IMR-90 (cell line): ENCODE measurements around the gene LTBP4. TPM values are rescaled to one million over a fixed set of nuclear protein-coding genes. Genes with fewer than 3 reads are reported as not detected.

Experiments used
- ATAC-seq: fragments of 200-7000 bp; cut with Tn5 transposase; 2 replicates; pipeline ENCODE4 v1.9.1; 2020; ENCODE audit warnings: low read depth, mild to moderate bottlenecking, moderate library complexity
- BruUV-seq: library from RNA; stranded (reverse); fragments of 400-500 nt; replicated peaks from 2 replicates; lab custom pipeline; 2021; lab: Mats Ljungman, UMichigan
- CTCF ChIA-PET: fragments of 300-600 bp; formaldehyde crosslinking; extraction: SDS; loops from one replicate; lab custom pipeline; 2021; ENCODE audit warnings: antibody characterized with exemption; lab: Yijun Ruan, JAX
- POLR2A ChIA-PET: fragments of 300-600 bp; sonication (Branson Sonifier 250); formaldehyde crosslinking; loops from one replicate; lab custom pipeline; 2022; ENCODE audit warnings: antibody characterized with exemption; ENCODE audit not compliant: unreplicated experiment; lab: Charles Lee
- DNase-seq: peaks from one replicate; pipeline ENCODE4 v3.0.0; 2013
- H2AFZ ChIP-seq: replicated peaks from 2 replicates; pipeline ENCODE3; 2013; ENCODE audit warnings: low read length, mild to moderate bottlenecking; ENCODE audit not compliant: poor library complexity
- H2AK5ac ChIP-seq: 2 replicates; pipeline ENCODE4 v1.6.1; 2013; ENCODE audit warnings: low read depth, low read length, inconsistent platforms
- H2AK9ac ChIP-seq: replicated peaks from 2 replicates; pipeline ENCODE3; 2013; ENCODE audit warnings: mild to moderate bottlenecking, low read depth, low read length, moderate library complexity; ENCODE audit not compliant: poor library complexity
- H2BK120ac ChIP-seq: 2 replicates; pipeline ENCODE4 v1.6.1; 2013; ENCODE audit warnings: low read depth, low read length, inconsistent platforms
- H2BK15ac ChIP-seq: 3 replicates; pipeline ENCODE4 v1.6.1; 2013; ENCODE audit warnings: low read depth, low read length, inconsistent platforms
- H2BK20ac ChIP-seq: 2 replicates; pipeline ENCODE4 v1.6.1; 2013; ENCODE audit warnings: low read depth, mild to moderate bottlenecking, inconsistent platforms, low read length, moderate library complexity
- H2BK5ac ChIP-seq: 2 replicates; pipeline ENCODE4 v1.6.1; 2013; ENCODE audit warnings: mild to moderate bottlenecking, low read depth, low read length, inconsistent platforms; ENCODE audit not compliant: poor library complexity, severe bottlenecking
- H3K14ac ChIP-seq: replicated peaks from 2 replicates; pipeline ENCODE4 v1.6.1; 2013; ENCODE audit warnings: low read depth, low read length, inconsistent platforms
- H3K18ac ChIP-seq: 2 replicates; pipeline ENCODE4 v1.6.1; 2013; ENCODE audit warnings: low read depth, low read length, control low read depth
- H3K23ac ChIP-seq: 2 replicates; pipeline ENCODE4 v1.6.1; 2013; ENCODE audit warnings: low read depth, low read length, inconsistent platforms
- H3K27ac ChIP-seq: 2 replicates; pipeline ENCODE4 v1.5.1; 2013; ENCODE audit warnings: mild to moderate bottlenecking, control low read depth, low read length; ENCODE audit not compliant: insufficient read depth
- H3K27me3 ChIP-seq: 2 replicates; pipeline ENCODE4 v1.6.1; 2013; ENCODE audit warnings: low read length; ENCODE audit not compliant: control insufficient read depth, insufficient read depth
- H3K36me3 ChIP-seq: 2 replicates; pipeline ENCODE4 v1.6.1; 2013; ENCODE audit warnings: low read length, mixed read lengths; ENCODE audit not compliant: control insufficient read depth, insufficient read depth
- H3K4ac ChIP-seq: 2 replicates; pipeline ENCODE4 v1.6.1; 2013; ENCODE audit warnings: low read depth, low read length, inconsistent platforms
- H3K4me1 ChIP-seq: 2 replicates; pipeline ENCODE4 v1.6.1; 2013; ENCODE audit warnings: low read length, mixed read lengths; ENCODE audit not compliant: control insufficient read depth, insufficient read depth
- H3K4me2 ChIP-seq: 2 replicates; pipeline ENCODE4 v1.6.1; 2013; ENCODE audit warnings: low read depth, mild to moderate bottlenecking, control low read depth, low read length, moderate library complexity
- H3K4me3 ChIP-seq: 2 replicates; pipeline ENCODE4 v1.5.1; 2013; ENCODE audit warnings: low read depth, mild to moderate bottlenecking, control low read depth, low read length, moderate library complexity; ENCODE audit not compliant: insufficient read depth
- H3K56ac ChIP-seq: 2 replicates; pipeline ENCODE4 v1.6.1; 2013; ENCODE audit warnings: low read length, inconsistent platforms; ENCODE audit not compliant: insufficient read depth; ENCODE audit errors: extremely low read depth
- H3K79me1 ChIP-seq, 2 experiments: 2 replicates each; pipeline ENCODE4 v1.6.1; 2013; ENCODE audit warnings: low read length in 2 of 2, inconsistent platforms in 1 of 2, low read depth in 1 of 2
- H3K9ac ChIP-seq: 2 replicates; pipeline ENCODE4 v1.6.1; 2013; ENCODE audit warnings: low read depth, low read length, control low read depth
- H3K9me1 ChIP-seq: 2 replicates; pipeline ENCODE4 v1.6.1; 2013; ENCODE audit warnings: low read length, inconsistent platforms; ENCODE audit not compliant: insufficient read depth
- H3K9me3 ChIP-seq: 2 replicates; pipeline ENCODE4 v1.6.1; 2013; ENCODE audit warnings: low read length; ENCODE audit not compliant: control insufficient read depth, insufficient read depth
- H4K20me1 ChIP-seq: 2 replicates; pipeline ENCODE4 v1.6.1; 2013; ENCODE audit warnings: low read length, inconsistent platforms; ENCODE audit not compliant: insufficient read depth
- H4K5ac ChIP-seq: 2 replicates; pipeline ENCODE4 v1.6.1; 2013; ENCODE audit warnings: mild to moderate bottlenecking, low read depth, low read length, control low read depth
- H4K8ac ChIP-seq, 2 experiments: 2 replicates each; pipeline ENCODE4 v1.6.1; 2013; ENCODE audit warnings: low read depth in 2 of 2, low read length in 2 of 2, control low read depth in 1 of 2, inconsistent platforms in 1 of 2
- H4K91ac ChIP-seq: 2 replicates; pipeline ENCODE4 v1.6.1; 2013; ENCODE audit warnings: low read depth, low read length, inconsistent platforms; ENCODE audit not compliant: insufficient read depth
- BHLHE40 ChIP-seq: fragments of 150-350 bp; IDR thresholded peaks from 2 replicates; pipeline ENCODE4 v1.6.1; 2016; ENCODE audit warnings: mild to moderate bottlenecking, low read depth, low read length
- CHD1 ChIP-seq: IDR thresholded peaks from 2 replicates; pipeline ENCODE4 v1.6.1; 2012; ENCODE audit warnings: low read depth, low read length, improper control_type of control experiment
- FOS ChIP-seq: fragments of 150-350 bp; IDR thresholded peaks from 2 replicates; pipeline ENCODE4 v1.6.1; 2016; ENCODE audit warnings: low read depth, low read length
- MAZ ChIP-seq: IDR thresholded peaks from 2 replicates; pipeline ENCODE4 v1.6.1; 2012; ENCODE audit warnings: low read depth, mild to moderate bottlenecking, low read length, improper control_type of control experiment, moderate library complexity, borderline replicate concordance
- MXI1 ChIP-seq: IDR thresholded peaks from 2 replicates; pipeline ENCODE4 v1.6.1; 2012; ENCODE audit warnings: low read depth, mild to moderate bottlenecking, low read length, moderate library complexity, borderline replicate concordance
- POLR2A ChIP-seq: IDR thresholded peaks from 2 replicates; pipeline ENCODE4 v1.6.1; 2012; ENCODE audit warnings: mild to moderate bottlenecking, low read depth, low read length
- RAD21 ChIP-seq: IDR thresholded peaks from 2 replicates; pipeline ENCODE4 v1.6.1; 2012; ENCODE audit warnings: low read length, improper control_type of control experiment
- RCOR1 ChIP-seq: IDR thresholded peaks from 2 replicates; pipeline ENCODE4 v1.6.1; 2012; ENCODE audit warnings: mild to moderate bottlenecking, low read length, improper control_type of control experiment; ENCODE audit not compliant: insufficient replicate concordance
- RFX5 ChIP-seq: IDR thresholded peaks from 2 replicates; pipeline ENCODE4 v1.8.0; 2012; ENCODE audit warnings: low read depth, mild to moderate bottlenecking, low read length, moderate library complexity
- SMC3 ChIP-seq: fragments of 150-350 bp; IDR thresholded peaks from 2 replicates; pipeline ENCODE4 v1.6.1; 2016; ENCODE audit warnings: low read depth, mild to moderate bottlenecking, antibody characterized with exemption, low read length, moderate library complexity
- WGBS, 2 experiments: methylation state at CpG; one replicate each; pipeline versions ENCODE4 v1.1.5 to v1.1.7; 2013; ENCODE audit warnings: missing lambda C conversion rate in 2 of 2; ENCODE audit not compliant: insufficient read length in 1 of 2; ENCODE audit errors: extremely low coverage in 2 of 2; 5-methylcytosine and 5-hydroxymethylcytosine counted together
- dilution Hi-C: fragments of 300-500 bp; cut with HindIII; formaldehyde crosslinking; loops from one replicate; pipeline ENCODE4 v1.14.3; 2018; ENCODE audit warnings: low sequenced_read_pairs; ENCODE audit not compliant: unreplicated experiment
- in situ Hi-C: fragments of 300-500 bp; cut with MboI; formaldehyde crosslinking; loops from 3 replicates; pipeline ENCODE4 v1.14.3; 2019; ENCODE audit warnings: low sequenced_read_pairs, inconsistent platforms, mixed read lengths
- intact Hi-C: fragments of 100-400 bp; cut with micrococcal nuclease; formaldehyde crosslinking; loops from 2 replicates; pipeline ENCODE4 v1.10.0; 2022
- polyA plus RNA-seq, 3 experiments: library from polyadenylated mRNA; depleted of rRNA; stranded (reverse); fragments of >200 nt; gene quantifications; 2 replicates each; pipeline ENCODE4 v1.2.3, GENCODE V29; 2012; ENCODE audit warnings: low replicate concordance in 1 of 3
- total RNA-seq: library from RNA; depleted of rRNA; stranded (reverse); fragments of >200 nt; gene quantifications from 2 replicates; pipeline ENCODE4 v1.2.3, GENCODE V29; 2012
- TF ChIP-seq, protein P1 (sequence below): fragments of 150-350 bp; IDR thresholded peaks from 2 replicates; pipeline ENCODE4 v1.6.1; 2016; ENCODE audit warnings: low read depth, mild to moderate bottlenecking, low read length, moderate library complexity, borderline replicate concordance
- TF ChIP-seq, protein P2 (sequence below): conservative IDR thresholded peaks from 2 replicates; pipeline ENCODE4 v1.5.1; 2012; ENCODE audit warnings: mild to moderate bottlenecking, low read depth, low read length, improper control_type of control experiment
- TF ChIP-seq, protein P3 (sequence below): fragments of 150-350 bp; IDR thresholded peaks from 2 replicates; pipeline ENCODE4 v1.6.1; 2017; ENCODE audit warnings: mild to moderate bottlenecking, antibody characterized with exemption, low read length, low read depth

Gene LTBP4
- total and polyA plus RNA-seq, 2 of the 4 experiments (the other 2 are of a cell fraction), result 14.7 to 70.3 TPM

DNA sequence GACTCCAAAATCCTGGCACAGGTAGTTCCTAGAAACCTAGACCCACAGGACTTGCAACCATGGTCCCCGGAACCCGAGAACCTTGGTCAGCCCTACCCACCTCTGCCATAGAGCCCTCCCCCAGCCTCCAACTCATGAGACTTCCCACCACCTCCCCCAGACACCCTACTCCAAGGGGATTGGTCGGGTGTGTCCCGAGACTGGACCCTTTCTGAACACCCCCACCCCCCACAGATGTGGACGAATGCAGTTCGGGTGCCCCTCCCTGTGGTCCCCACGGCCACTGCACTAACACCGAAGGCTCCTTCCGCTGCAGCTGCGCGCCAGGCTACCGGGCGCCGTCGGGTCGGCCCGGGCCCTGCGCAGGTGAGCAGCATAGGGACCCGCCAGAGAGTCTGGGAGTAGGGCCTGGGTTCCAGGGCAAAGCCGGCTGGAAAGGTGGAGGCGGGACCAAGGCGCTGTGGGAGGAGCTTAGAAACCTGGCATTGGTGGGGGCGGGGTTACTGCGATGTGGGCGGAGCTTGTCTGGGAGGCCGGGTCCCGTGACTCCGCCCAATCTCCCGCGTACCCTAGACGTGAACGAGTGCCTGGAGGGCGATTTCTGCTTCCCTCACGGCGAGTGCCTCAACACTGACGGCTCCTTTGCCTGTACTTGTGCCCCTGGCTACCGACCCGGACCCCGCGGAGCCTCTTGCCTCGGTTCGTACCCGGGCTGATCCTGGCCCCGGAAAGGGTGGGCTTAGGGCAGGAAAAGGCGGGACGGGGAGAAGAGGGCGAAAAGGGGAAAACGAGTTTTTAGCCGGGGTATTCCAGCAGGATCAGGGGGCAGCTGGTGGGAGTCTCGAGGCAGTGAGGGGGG, 11.9 kb downstream of the LTBP4 start:
- peak overlapping the region; percentile 16; the same call in 1 of the 2 replicates for H4K91ac ChIP-seq
- H3K4me3 ChIP-seq, result peak overlapping the region; percentile 64; the same call in 1 of the 2 replicates
- dilution Hi-C loops (no loop called here), in situ Hi-C loops (no loop called here), intact Hi-C loops (no loop called here)
- 0 out of 2 replicates have a peak overlapping the region, but pooled peaks have one; percentile 3 for H3K14ac ChIP-seq
- H3K4me1 ChIP-seq, result peaks cover 12% of the 10 kb centered on the region; the same call in 1 of the 2 replicates
- H4K8ac ChIP-seq, result peak overlapping the region; percentile 63 to 71; a peak in 2 of 4 replicates
- peak overlapping the region; percentile 91 for H2AK5ac ChIP-seq
- H3K79me1 ChIP-seq, result peaks cover 4 to 20% of the 10 kb centered on the region in 2 experiments
- peak overlapping the region; percentile 30; the same call in 1 of the 2 replicates for H3K4ac ChIP-seq
- H4K20me1 ChIP-seq, result peaks cover 3% of the 10 kb centered on the region; the same call in 1 of the 2 replicates
- H3K56ac ChIP-seq, result no peak overlapping the region
- H3K27ac ChIP-seq, result peak overlapping the region; percentile 96
- H2AK9ac ChIP-seq, result peak overlapping the region; percentile 67
- H2BK15ac ChIP-seq, result no peak overlapping the region
- H2BK5ac ChIP-seq, result peak overlapping the region; percentile 87
- no peak overlapping the region for H2BK20ac ChIP-seq
- no peak overlapping the region; the same call in 1 of the 2 replicates for H4K5ac ChIP-seq
- DNase-seq (no peak), ATAC-seq (no peak)
- H2AFZ ChIP-seq, result peak overlapping the region; percentile 87
- 60% methylated on average over 17 of the region's 50 CpGs; no CpG with 5 or more reads in 1 of the 2 experiments for WGBS, 2 experiments
- peaks cover 12% of the 10 kb centered on the region for H3K9me1 ChIP-seq
- no TSS peak for BruUV-seq
- no peaks in the 10 kb centered on the region for H3K27me3 ChIP-seq
- H3K9ac ChIP-seq, result peak overlapping the region; percentile 89; the same call in 1 of the 2 replicates
- H3K36me3 ChIP-seq, result peaks cover 26% of the 10 kb centered on the region
- peak overlapping the region; percentile 32; the same call in 1 of the 2 replicates for H3K4me2 ChIP-seq
- ChIA-PET CTCF (interaction anchor here (1.0 kb wide), 2 partner anchors 11 to 22 kb away, joined by 3 read pairs; no protein-coding TSS in a partner anchor), POLR2A (no interaction called here)
- H3K18ac ChIP-seq, result no peak overlapping the region
- H2BK120ac ChIP-seq, result peak overlapping the region; percentile 48; the same call in 1 of the 2 replicates
- H3K23ac ChIP-seq, result no peak overlapping the region
- H3K9me3 ChIP-seq, result no peaks in the 10 kb centered on the region
- no peak for TF ChIP-seq RAD21
- TF ChIP-seq, protein P1, sequence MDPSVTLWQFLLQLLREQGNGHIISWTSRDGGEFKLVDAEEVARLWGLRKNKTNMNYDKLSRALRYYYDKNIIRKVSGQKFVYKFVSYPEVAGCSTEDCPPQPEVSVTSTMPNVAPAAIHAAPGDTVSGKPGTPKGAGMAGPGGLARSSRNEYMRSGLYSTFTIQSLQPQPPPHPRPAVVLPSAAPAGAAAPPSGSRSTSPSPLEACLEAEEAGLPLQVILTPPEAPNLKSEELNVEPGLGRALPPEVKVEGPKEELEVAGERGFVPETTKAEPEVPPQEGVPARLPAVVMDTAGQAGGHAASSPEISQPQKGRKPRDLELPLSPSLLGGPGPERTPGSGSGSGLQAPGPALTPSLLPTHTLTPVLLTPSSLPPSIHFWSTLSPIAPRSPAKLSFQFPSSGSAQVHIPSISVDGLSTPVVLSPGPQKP, result no peak
- TF ChIP-seq MAZ, result no peak
- TF ChIP-seq, protein P2, sequence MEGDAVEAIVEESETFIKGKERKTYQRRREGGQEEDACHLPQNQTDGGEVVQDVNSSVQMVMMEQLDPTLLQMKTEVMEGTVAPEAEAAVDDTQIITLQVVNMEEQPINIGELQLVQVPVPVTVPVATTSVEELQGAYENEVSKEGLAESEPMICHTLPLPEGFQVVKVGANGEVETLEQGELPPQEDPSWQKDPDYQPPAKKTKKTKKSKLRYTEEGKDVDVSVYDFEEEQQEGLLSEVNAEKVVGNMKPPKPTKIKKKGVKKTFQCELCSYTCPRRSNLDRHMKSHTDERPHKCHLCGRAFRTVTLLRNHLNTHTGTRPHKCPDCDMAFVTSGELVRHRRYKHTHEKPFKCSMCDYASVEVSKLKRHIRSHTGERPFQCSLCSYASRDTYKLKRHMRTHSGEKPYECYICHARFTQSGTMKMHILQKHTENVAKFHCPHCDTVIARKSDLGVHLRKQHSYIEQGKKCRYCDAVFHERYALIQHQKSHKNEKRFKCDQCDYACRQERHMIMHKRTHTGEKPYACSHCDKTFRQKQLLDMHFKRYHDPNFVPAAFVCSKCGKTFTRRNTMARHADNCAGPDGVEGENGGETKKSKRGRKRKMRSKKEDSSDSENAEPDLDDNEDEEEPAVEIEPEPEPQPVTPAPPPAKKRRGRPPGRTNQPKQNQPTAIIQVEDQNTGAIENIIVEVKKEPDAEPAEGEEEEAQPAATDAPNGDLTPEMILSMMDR, result no peak
- TF ChIP-seq POLR2A, result no peak
- TF ChIP-seq RFX5, result no peak
- TF ChIP-seq, protein P3, sequence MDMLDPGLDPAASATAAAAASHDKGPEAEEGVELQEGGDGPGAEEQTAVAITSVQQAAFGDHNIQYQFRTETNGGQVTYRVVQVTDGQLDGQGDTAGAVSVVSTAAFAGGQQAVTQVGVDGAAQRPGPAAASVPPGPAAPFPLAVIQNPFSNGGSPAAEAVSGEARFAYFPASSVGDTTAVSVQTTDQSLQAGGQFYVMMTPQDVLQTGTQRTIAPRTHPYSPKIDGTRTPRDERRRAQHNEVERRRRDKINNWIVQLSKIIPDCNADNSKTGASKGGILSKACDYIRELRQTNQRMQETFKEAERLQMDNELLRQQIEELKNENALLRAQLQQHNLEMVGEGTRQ, result no peak
- TF ChIP-seq RCOR1, result no peak
- no peak for TF ChIP-seq BHLHE40
- TF ChIP-seq SMC3, result no peak
- no peak for TF ChIP-seq CHD1
- TF ChIP-seq FOS, result no peak
- no peak for TF ChIP-seq MXI1
